GM19193 (cell line): Measurements from ENCODE around the gene NPIPB9.
"Not testable (repeated sequence)": the region's sequence is repeated elsewhere in the genome, so short reads cannot be mapped to it uniquely, and the experiment has no call there.

Source experiments
- POLR2A ChIP-seq: IDR thresholded peaks from 4 replicates; pipeline ENCODE4 v1.6.1; 2011; ENCODE audit not compliant: insufficient read depth, insufficient read length; ENCODE audit errors: extremely low read depth

Gene NPIPB9

GRCh38 chr16:28751487-28751886, at the start of gene NPIPB9:
NPIPB9 (plus strand) TSS chr16:28751787.
- TF ChIP-seq POLR2A: not testable (repeated sequence)

- TF ChIP-seq POLR2A: not testable (repeated sequence)
Measured at GRCh38 chr16:28711220-28712083, 40.1 kb upstream of the NPIPB9 start, which contains the start of gene EIF3C. EIF3C (plus strand) TSS chr16:28711464; CDS start chr16:28711687, 223 bp downstream.

- TF ChIP-seq POLR2A: no peak
Measured at GRCh38 chr16:28820016-28820415, 68.4 kb downstream of the NPIPB9 start.

- no peak for TF ChIP-seq POLR2A
Measured at GRCh38 chr16:28821874-28822519, 70.4 kb downstream of the NPIPB9 start.
